Karpas-422 (cell line): Measurements from ENCODE around the gene SLITRK5. TPM values are rescaled to one million over a fixed set of nuclear protein-coding genes. Genes with fewer than 3 reads are reported as not detected.

Source experiments
- DNase-seq: peaks from one replicate; pipeline ENCODE4 v3.0.0-alpha.2; 2015
- H2AFZ ChIP-seq: fragments of 200-600 bp; sonication (generic); 2 replicates; pipeline ENCODE4 v1.6.1; 2014; ENCODE audit warnings: antibody characterized with exemption, low read length, mixed read lengths
- H3K27ac ChIP-seq: fragments of 200-600 bp; sonication (generic); 2 replicates; pipeline ENCODE4 v1.5.1; 2014; ENCODE audit warnings: mild to moderate bottlenecking, low read length, moderate library complexity
- H3K27me3 ChIP-seq: fragments of 200-600 bp; sonication (generic); 2 replicates; pipeline ENCODE4 v1.6.1; 2014; ENCODE audit warnings: low read length, mixed read lengths
- H3K36me3 ChIP-seq: fragments of 200-600 bp; sonication (generic); 2 replicates; pipeline ENCODE4 v1.6.1; 2014; ENCODE audit warnings: low read length, mixed read lengths; ENCODE audit not compliant: insufficient read depth
- H3K4me1 ChIP-seq: fragments of 200-600 bp; sonication (generic); 2 replicates; pipeline ENCODE4 v1.6.1; 2014; ENCODE audit warnings: mild to moderate bottlenecking, low read length, mixed read lengths
- H3K4me2 ChIP-seq: fragments of 200-600 bp; sonication (generic); 2 replicates; pipeline ENCODE4 v1.6.1; 2014; ENCODE audit warnings: low read length, low read depth, mild to moderate bottlenecking; ENCODE audit not compliant: poor library complexity, severe bottlenecking
- H3K4me3 ChIP-seq: fragments of 200-600 bp; sonication (generic); 2 replicates; pipeline ENCODE4 v1.5.1; 2014; ENCODE audit warnings: mild to moderate bottlenecking, antibody characterized with exemption, low read length, mixed read lengths
- H3K79me2 ChIP-seq: fragments of 200-600 bp; sonication (generic); 2 replicates; pipeline ENCODE4 v1.6.1; 2014; ENCODE audit warnings: mild to moderate bottlenecking, low read length, mixed read lengths
- H3K9ac ChIP-seq: fragments of 200-600 bp; sonication (generic); 2 replicates; pipeline ENCODE4 v1.6.0; 2014; ENCODE audit warnings: low read length
- H3K9me2 ChIP-seq: fragments of 200-600 bp; sonication (generic), shearing (Covaris generic); replicated peaks from 2 replicates; pipeline ENCODE4 v1.6.0; 2014; ENCODE audit warnings: mild to moderate bottlenecking, low read length, moderate library complexity; ENCODE audit not compliant: insufficient read depth
- H3K9me3 ChIP-seq: fragments of 300-700, 200-600 bp; sonication (generic); 2 replicates; pipeline ENCODE4 v1.6.1; 2014; ENCODE audit warnings: low read length, mixed read lengths
- H4K20me1 ChIP-seq: fragments of 200-600 bp; sonication (generic); 2 replicates; pipeline ENCODE4 v1.6.1; 2014; ENCODE audit warnings: mild to moderate bottlenecking, antibody characterized with exemption, low read length, low read depth; ENCODE audit not compliant: insufficient read depth
- total RNA-seq: library from RNA; depleted of rRNA; stranded (reverse); fragments of >200 nt; shearing (Covaris generic); gene quantifications from 2 replicates; pipeline ENCODE4 v1.2.3, GENCODE V29; 2014; ENCODE audit warnings: low replicate concordance

The SLITRK5 gene
- total RNA-seq, 1 experiment from 2014 or later = not detected

DNA sequence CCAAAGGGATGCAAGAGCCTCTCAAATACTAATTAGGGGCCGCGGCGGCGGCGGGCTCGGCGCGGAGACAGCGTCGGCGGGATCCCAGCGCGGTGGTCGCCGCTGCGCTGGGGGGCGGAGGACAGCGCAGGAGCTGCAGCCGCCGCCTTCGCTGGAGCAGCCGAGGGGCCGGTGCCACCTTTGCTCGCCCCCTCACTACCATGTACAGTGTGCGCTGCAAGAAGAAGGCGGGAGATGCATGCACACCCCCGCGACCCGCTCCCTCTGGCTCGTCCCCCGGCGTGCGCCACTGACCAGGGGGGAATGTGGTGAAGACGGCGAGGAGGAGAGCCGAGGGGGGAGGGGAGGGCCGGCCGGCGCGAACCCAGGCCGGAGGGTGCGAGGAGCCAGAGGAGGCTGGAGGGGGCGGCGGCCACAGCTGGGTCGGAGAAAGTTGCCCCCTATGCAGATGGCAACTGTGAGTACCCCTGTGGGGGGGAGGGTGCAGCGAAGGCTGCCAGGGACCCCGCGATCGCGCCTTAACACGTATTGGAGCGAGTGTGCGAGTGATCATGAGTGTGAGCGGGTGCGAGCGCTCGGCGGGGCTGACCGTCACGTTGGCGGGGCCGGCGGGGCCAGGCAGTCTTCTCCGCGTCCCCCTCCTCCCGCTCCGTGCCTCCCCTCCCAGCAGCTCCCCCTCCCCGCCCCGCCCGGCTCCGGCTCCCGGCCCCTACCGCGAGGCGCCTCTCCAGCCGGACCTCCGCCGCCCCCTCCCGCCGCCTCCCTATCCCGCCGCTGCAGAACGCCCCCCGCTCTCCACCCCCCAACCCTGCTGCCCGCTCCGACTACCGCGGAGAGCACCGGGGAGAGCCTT, 808 bp downstream of the SLITRK5 start:
- Histone ChIP-seq H2AFZ (no peak overlapping the region), H3K79me2 (no peaks in the 10 kb centered on the region), H3K27me3 (no peaks in the 10 kb centered on the region), H3K4me2 (no peak overlapping the region), H3K27ac (no peak overlapping the region), H3K9me3 (peaks cover 19% of the 10 kb centered on the region), H3K36me3 (no peaks in the 10 kb centered on the region), H3K4me1 (no peaks in the 10 kb centered on the region; the same call in 1 of the 2 replicates), H3K9ac (no peak overlapping the region), H4K20me1 (no peaks in the 10 kb centered on the region), H3K4me3 (no peak overlapping the region), H3K9me2 (no peaks in the 10 kb centered on the region)
- DNase-seq = no peak

DNA sequence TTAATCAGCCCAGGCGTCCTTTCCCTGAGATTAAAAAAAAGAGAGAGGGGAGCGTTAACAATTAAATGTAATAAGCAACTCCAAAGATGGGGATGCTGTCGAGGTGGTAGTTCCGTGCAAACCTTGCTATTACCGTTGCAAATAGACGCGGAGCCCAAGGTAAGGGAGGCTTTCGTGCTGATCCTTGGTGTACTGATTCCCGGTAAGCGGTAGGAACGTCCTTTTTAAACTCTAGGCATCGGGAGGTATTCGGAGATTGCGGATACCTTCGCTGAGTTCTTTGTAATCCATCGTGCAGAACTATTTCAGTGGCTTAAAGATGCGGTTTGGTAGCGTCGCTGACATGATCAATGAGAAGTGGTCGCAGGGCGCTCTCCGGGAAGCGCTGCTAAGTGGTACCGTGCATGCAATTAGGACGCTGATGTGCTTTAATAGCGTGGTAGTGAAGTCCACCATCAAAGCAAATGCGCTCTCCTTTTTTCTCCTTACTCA, 3.1 kb downstream of the SLITRK5 start:
- no peaks in the 10 kb centered on the region for H3K36me3 ChIP-seq
- no peaks in the 10 kb centered on the region for H3K79me2 ChIP-seq
- DNase-seq = no peak
- no peaks in the 10 kb centered on the region for H3K9me2 ChIP-seq
- no peak overlapping the region for H2AFZ ChIP-seq
- H3K4me1 ChIP-seq = no peaks in the 10 kb centered on the region
- no peak overlapping the region for H3K27ac ChIP-seq
- no peaks in the 10 kb centered on the region for H3K27me3 ChIP-seq
- peaks cover 21% of the 10 kb centered on the region for H3K9me3 ChIP-seq
- H4K20me1 ChIP-seq = no peaks in the 10 kb centered on the region
- no peak overlapping the region for H3K4me3 ChIP-seq
- no peak overlapping the region for H3K4me2 ChIP-seq
- no peak overlapping the region for H3K9ac ChIP-seq

DNA sequence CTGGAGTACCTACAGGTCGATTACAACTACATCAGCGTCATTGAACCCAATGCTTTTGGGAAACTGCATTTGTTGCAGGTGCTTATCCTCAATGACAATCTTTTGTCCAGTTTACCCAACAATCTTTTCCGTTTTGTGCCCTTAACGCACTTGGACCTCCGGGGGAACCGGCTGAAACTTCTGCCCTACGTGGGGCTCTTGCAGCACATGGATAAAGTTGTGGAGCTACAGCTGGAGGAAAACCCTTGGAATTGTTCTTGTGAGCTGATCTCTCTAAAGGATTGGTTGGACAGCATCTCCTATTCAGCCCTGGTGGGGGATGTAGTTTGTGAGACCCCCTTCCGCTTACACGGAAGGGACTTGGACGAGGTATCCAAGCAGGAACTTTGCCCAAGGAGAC, 4.7 kb downstream of the SLITRK5 start:
- Histone ChIP-seq H2AFZ (no peak overlapping the region), H3K9me2 (no peaks in the 10 kb centered on the region), H3K27ac (no peak overlapping the region), H3K36me3 (no peaks in the 10 kb centered on the region), H3K79me2 (no peaks in the 10 kb centered on the region), H3K27me3 (no peaks in the 10 kb centered on the region), H4K20me1 (no peaks in the 10 kb centered on the region), H3K4me2 (no peak overlapping the region), H3K4me1 (peaks cover 9% of the 10 kb centered on the region), H3K9me3 (peaks cover 21% of the 10 kb centered on the region), H3K9ac (no peak overlapping the region), H3K4me3 (no peak overlapping the region)
- DNase-seq = no peak

- no peaks in the 10 kb centered on the region for H3K9me2 ChIP-seq
- no peak overlapping the region for H2AFZ ChIP-seq
- DNase-seq = no peak
- H3K4me1 ChIP-seq = peaks cover 15% of the 10 kb centered on the region
- no peaks in the 10 kb centered on the region for H3K79me2 ChIP-seq
- H3K9ac ChIP-seq = no peak overlapping the region
- H3K4me2 ChIP-seq = no peak overlapping the region
- H3K36me3 ChIP-seq = no peaks in the 10 kb centered on the region
- H3K9me3 ChIP-seq = peaks cover 21% of the 10 kb centered on the region
- H3K27ac ChIP-seq = no peak overlapping the region
- no peaks in the 10 kb centered on the region for H4K20me1 ChIP-seq
- H3K4me3 ChIP-seq = no peak overlapping the region
- H3K27me3 ChIP-seq = no peaks in the 10 kb centered on the region
Measured at GRCh38 chr13:87676254-87677042, 5.3 kb downstream of the SLITRK5 start.

DNA sequence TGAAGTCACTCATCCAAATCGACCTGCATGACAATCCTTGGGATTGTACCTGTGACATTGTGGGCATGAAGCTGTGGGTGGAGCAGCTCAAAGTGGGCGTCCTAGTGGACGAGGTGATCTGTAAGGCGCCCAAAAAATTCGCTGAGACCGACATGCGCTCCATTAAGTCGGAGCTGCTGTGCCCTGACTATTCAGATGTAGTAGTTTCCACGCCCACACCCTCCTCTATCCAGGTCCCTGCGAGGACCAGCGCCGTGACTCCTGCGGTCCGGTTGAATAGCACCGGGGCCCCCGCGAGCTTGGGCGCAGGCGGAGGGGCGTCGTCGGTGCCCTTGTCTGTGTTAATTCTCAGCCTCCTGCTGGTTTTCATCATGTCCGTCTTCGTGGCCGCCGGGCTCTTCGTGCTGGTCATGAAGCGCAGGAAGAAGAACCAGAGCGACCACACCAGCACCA, 5.9 kb downstream of the SLITRK5 start:
- Histone ChIP-seq H3K4me2 (no peak overlapping the region), H3K4me3 (no peak overlapping the region), H3K4me1 (peaks cover 15% of the 10 kb centered on the region), H3K79me2 (no peaks in the 10 kb centered on the region), H2AFZ (no peak overlapping the region), H3K9ac (no peak overlapping the region), H3K9me2 (no peaks in the 10 kb centered on the region), H3K27me3 (no peaks in the 10 kb centered on the region), H3K9me3 (peaks cover 21% of the 10 kb centered on the region), H4K20me1 (no peaks in the 10 kb centered on the region), H3K27ac (no peak overlapping the region), H3K36me3 (no peaks in the 10 kb centered on the region)
- DNase-seq = no peak

GRCh38 chr13:87677496-87678371, 6.6 kb downstream of the SLITRK5 start:
- H2AFZ ChIP-seq = no peak overlapping the region
- H3K9me2 ChIP-seq = no peaks in the 10 kb centered on the region
- no peak for DNase-seq
- H3K27me3 ChIP-seq = no peaks in the 10 kb centered on the region
- H3K4me3 ChIP-seq = no peak overlapping the region
- H3K27ac ChIP-seq = no peak overlapping the region
- peaks cover 15% of the 10 kb centered on the region for H3K4me1 ChIP-seq
- H3K4me2 ChIP-seq = no peak overlapping the region
- H3K36me3 ChIP-seq = no peaks in the 10 kb centered on the region
- H3K9ac ChIP-seq = no peak overlapping the region
- no peaks in the 10 kb centered on the region for H4K20me1 ChIP-seq
- H3K9me3 ChIP-seq = peaks cover 21% of the 10 kb centered on the region
- no peaks in the 10 kb centered on the region for H3K79me2 ChIP-seq

DNA sequence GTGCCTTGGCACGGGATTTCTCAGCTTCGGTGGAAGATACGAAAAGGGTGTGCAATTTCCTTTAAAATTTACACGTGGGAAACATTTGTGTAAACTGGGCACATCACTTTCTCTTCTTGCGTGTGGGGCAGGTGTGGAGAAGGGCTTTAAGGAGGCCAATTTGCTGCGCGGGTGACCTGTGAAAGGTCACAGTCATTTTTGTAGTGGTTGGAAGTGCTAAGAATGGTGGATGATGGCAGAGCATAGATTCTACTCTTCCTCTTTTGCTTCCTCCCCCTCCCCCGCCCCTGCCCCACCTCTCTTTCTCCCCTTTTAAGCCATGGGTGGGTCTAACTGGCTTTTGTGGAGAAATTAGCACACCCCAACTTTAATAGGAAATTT, 7.2 kb downstream of the SLITRK5 start:
- Histone ChIP-seq H3K4me1 (peaks cover 15% of the 10 kb centered on the region), H3K4me2 (no peak overlapping the region), H3K79me2 (no peaks in the 10 kb centered on the region), H3K27me3 (no peaks in the 10 kb centered on the region), H4K20me1 (no peaks in the 10 kb centered on the region), H3K9me3 (peaks cover 20% of the 10 kb centered on the region), H3K27ac (no peak overlapping the region), H3K9me2 (no peaks in the 10 kb centered on the region), H2AFZ (no peak overlapping the region), H3K4me3 (no peak overlapping the region), H3K36me3 (no peaks in the 10 kb centered on the region), H3K9ac (no peak overlapping the region)
- no peak for DNase-seq
